Karpas-422 (cell line): Measurements from ENCODE around the gene MMAB. TPM values are rescaled to one million over a fixed set of nuclear protein-coding genes. Genes with fewer than 3 reads are reported as not detected.

ENCODE experiments used
- DNase-seq: peaks from one replicate; pipeline ENCODE4 v3.0.0-alpha.2; 2015
- H2AFZ ChIP-seq: fragments of 200-600 bp; sonication (generic); 2 replicates; pipeline ENCODE4 v1.6.1; 2014; ENCODE audit warnings: antibody characterized with exemption, low read length, mixed read lengths
- H3K27ac ChIP-seq: fragments of 200-600 bp; sonication (generic); 2 replicates; pipeline ENCODE4 v1.5.1; 2014; ENCODE audit warnings: mild to moderate bottlenecking, low read length, moderate library complexity
- H3K27me3 ChIP-seq: fragments of 200-600 bp; sonication (generic); 2 replicates; pipeline ENCODE4 v1.6.1; 2014; ENCODE audit warnings: low read length, mixed read lengths
- H3K36me3 ChIP-seq: fragments of 200-600 bp; sonication (generic); 2 replicates; pipeline ENCODE4 v1.6.1; 2014; ENCODE audit warnings: low read length, mixed read lengths; ENCODE audit not compliant: insufficient read depth
- H3K4me1 ChIP-seq: fragments of 200-600 bp; sonication (generic); 2 replicates; pipeline ENCODE4 v1.6.1; 2014; ENCODE audit warnings: mild to moderate bottlenecking, low read length, mixed read lengths
- H3K4me2 ChIP-seq: fragments of 200-600 bp; sonication (generic); 2 replicates; pipeline ENCODE4 v1.6.1; 2014; ENCODE audit warnings: low read length, low read depth, mild to moderate bottlenecking; ENCODE audit not compliant: poor library complexity, severe bottlenecking
- H3K4me3 ChIP-seq: fragments of 200-600 bp; sonication (generic); 2 replicates; pipeline ENCODE4 v1.5.1; 2014; ENCODE audit warnings: mild to moderate bottlenecking, antibody characterized with exemption, low read length, mixed read lengths
- H3K79me2 ChIP-seq: fragments of 200-600 bp; sonication (generic); 2 replicates; pipeline ENCODE4 v1.6.1; 2014; ENCODE audit warnings: mild to moderate bottlenecking, low read length, mixed read lengths
- H3K9ac ChIP-seq: fragments of 200-600 bp; sonication (generic); 2 replicates; pipeline ENCODE4 v1.6.0; 2014; ENCODE audit warnings: low read length
- H3K9me2 ChIP-seq: fragments of 200-600 bp; sonication (generic), shearing (Covaris generic); replicated peaks from 2 replicates; pipeline ENCODE4 v1.6.0; 2014; ENCODE audit warnings: mild to moderate bottlenecking, low read length, moderate library complexity; ENCODE audit not compliant: insufficient read depth
- H3K9me3 ChIP-seq: fragments of 300-700, 200-600 bp; sonication (generic); 2 replicates; pipeline ENCODE4 v1.6.1; 2014; ENCODE audit warnings: low read length, mixed read lengths
- H4K20me1 ChIP-seq: fragments of 200-600 bp; sonication (generic); 2 replicates; pipeline ENCODE4 v1.6.1; 2014; ENCODE audit warnings: mild to moderate bottlenecking, antibody characterized with exemption, low read length, low read depth; ENCODE audit not compliant: insufficient read depth
- total RNA-seq: library from RNA; depleted of rRNA; stranded (reverse); fragments of >200 nt; shearing (Covaris generic); gene quantifications from 2 replicates; pipeline ENCODE4 v1.2.3, GENCODE V29; 2014; ENCODE audit warnings: low replicate concordance

The MMAB gene
- total RNA-seq, 1 experiment from 2014 or later = 33.5 TPM

DNA sequence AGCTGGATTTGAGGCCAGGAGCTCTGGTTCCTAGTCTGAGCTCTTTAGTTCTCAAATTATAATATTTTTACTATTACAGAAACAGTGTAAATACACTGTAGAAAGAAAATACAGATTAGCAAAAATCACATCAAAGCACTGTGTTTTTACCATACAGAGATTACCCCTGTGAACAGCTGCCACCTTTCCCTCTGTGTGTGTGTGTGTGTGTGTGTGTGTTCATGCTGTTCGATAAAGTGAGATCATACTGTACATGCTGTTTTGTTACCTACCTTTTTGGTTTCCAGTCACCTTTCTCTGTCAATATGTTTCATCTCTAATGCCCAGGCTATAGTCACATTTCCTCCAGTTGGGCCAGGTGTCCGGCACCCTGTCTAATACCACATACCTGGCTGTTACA is 27.2 kb upstream of the MMAB start:
- no peak for DNase-seq
- Histone ChIP-seq H3K4me1 (no peaks in the 10 kb centered on the region), H3K4me2 (no peak overlapping the region), H3K27me3 (no peaks in the 10 kb centered on the region), H2AFZ (no peak overlapping the region), H4K20me1 (no peaks in the 10 kb centered on the region), H3K9ac (no peak overlapping the region), H3K4me3 (no peak overlapping the region), H3K9me2 (no peaks in the 10 kb centered on the region), H3K36me3 (no peaks in the 10 kb centered on the region), H3K79me2 (no peaks in the 10 kb centered on the region), H3K27ac (no peak overlapping the region), H3K9me3 (no peaks in the 10 kb centered on the region)

DNA sequence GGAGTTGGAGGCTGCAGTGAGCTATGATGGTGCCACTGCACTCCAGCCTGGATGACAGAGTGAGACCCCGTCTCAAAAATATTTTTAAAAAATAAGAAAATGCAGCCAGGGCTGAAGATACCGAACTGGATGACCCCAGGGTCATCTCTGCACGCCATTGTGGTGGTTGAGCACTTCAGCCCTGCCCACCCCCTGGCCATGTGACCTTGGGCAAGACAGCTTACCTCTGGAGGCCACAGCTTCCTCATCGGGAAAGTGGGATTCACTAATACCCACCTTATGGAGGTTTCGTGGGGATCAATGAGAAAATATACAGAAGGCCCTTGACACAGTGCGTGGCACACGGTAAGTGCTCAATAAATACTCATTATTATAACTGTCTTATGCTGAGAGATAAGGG is 25.8 kb upstream of the MMAB start:
- H3K4me2 ChIP-seq = no peak overlapping the region
- H3K27ac ChIP-seq = no peak overlapping the region

DNA sequence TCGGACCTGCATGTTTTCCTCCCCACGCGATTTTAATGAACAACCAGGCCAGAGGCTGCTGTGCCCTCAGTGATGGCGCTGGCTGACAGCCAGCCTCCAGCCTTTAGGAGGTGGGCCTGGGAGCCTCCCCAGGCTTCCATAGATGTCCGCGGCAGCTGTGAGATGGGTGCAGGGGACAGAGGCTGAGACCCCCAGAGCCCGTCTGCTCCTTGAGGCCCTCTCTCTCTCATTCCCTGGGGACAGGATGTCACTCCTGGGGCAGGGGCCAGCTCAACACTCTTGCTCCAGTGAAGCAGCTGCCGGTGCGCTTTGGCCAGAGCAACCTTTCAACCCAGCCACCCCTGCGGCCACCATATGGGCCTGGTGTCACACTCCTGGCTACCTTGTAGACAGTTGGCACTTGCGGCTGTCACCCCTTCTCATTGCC is 25.1 kb upstream of the MMAB start:
- Histone ChIP-seq H3K4me2 (no peak overlapping the region), H2AFZ (no peak overlapping the region), H3K9ac (no peak overlapping the region)

More for the DNA sequence above, 25.8 kb upstream of the MMAB start:
- no peak overlapping the region for H3K4me3 ChIP-seq
- no peaks in the 10 kb centered on the region for H3K4me1 ChIP-seq
- no peaks in the 10 kb centered on the region for H3K27me3 ChIP-seq
- H2AFZ ChIP-seq = no peak overlapping the region
- no peak overlapping the region for H3K9ac ChIP-seq
- no peaks in the 10 kb centered on the region for H4K20me1 ChIP-seq
- no peak for DNase-seq
- H3K79me2 ChIP-seq = no peaks in the 10 kb centered on the region
- H3K9me2 ChIP-seq = no peaks in the 10 kb centered on the region
- no peaks in the 10 kb centered on the region for H3K36me3 ChIP-seq
- no peaks in the 10 kb centered on the region for H3K9me3 ChIP-seq

DNA sequence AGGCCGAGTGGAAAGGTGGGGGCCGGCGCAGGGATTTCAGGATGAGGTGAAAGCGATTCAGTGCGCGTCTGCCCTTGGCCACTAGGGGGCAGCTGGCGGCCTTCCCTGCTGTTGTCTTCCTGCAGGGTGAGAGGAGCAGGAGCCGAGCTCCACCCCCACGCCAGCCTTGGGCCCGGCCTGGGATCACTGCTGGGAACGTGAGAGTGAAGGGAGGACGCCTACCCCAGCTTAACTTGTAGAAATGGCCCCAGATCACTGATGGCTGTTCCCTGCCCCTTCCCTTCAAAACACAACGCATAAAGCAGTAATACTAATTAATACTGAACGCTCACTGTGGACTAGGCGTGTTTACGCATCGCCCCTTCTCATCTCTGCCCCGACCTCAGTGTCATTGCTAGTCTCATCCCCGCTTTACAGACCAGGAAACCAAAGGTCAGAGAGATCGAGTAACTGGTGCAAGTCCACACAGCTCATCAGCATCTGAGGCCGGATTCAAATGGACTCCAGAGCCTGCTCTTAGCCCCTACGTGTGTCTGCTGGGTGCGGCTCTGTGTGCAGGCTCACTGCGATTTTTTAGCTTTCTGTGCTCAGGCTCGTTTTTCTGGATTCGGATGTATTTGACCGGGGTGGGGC is 24.6 kb upstream of the MMAB start:
- H3K4me3 ChIP-seq = no peak overlapping the region
- no peak overlapping the region for H3K9ac ChIP-seq
- H3K9me2 ChIP-seq = no peaks in the 10 kb centered on the region
- H3K4me1 ChIP-seq = no peaks in the 10 kb centered on the region
- H2AFZ ChIP-seq = no peak overlapping the region
- H3K36me3 ChIP-seq = no peaks in the 10 kb centered on the region
- no peak overlapping the region for H3K4me2 ChIP-seq
- DNase-seq = peak; percentile 85
- no peaks in the 10 kb centered on the region for H3K27me3 ChIP-seq
- H3K27ac ChIP-seq = no peak overlapping the region
- no peaks in the 10 kb centered on the region for H3K9me3 ChIP-seq
- H3K79me2 ChIP-seq = no peaks in the 10 kb centered on the region
- H4K20me1 ChIP-seq = no peaks in the 10 kb centered on the region

More for the DNA sequence above, 25.1 kb upstream of the MMAB start:
- no peak for DNase-seq
- H3K27ac ChIP-seq = no peak overlapping the region
- no peaks in the 10 kb centered on the region for H4K20me1 ChIP-seq
- no peak overlapping the region for H3K4me3 ChIP-seq
- no peaks in the 10 kb centered on the region for H3K79me2 ChIP-seq
- H3K27me3 ChIP-seq = no peaks in the 10 kb centered on the region
- no peaks in the 10 kb centered on the region for H3K9me3 ChIP-seq
- H3K4me1 ChIP-seq = no peaks in the 10 kb centered on the region
- H3K36me3 ChIP-seq = no peaks in the 10 kb centered on the region
- no peaks in the 10 kb centered on the region for H3K9me2 ChIP-seq

DNA sequence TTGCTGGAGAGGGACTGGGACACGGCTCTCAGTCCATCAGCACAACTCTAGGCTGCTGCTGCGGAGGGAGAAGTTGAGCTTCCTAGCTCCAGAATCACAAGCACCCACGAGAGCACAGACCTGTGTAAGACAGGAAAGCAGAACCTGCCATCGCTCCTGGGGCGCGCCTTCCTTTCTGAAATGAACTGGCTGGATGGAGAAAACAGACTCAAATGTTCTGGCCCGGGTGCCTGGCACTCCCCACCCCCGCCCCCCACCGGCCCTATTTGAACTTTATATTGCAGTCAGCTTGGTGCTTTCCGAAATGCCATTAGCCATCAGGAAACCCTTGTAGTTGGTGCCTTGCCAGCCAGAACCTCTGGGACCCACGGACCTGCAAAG is 24.1 kb upstream of the MMAB start:
- no peaks in the 10 kb centered on the region for H4K20me1 ChIP-seq
- H3K79me2 ChIP-seq = no peaks in the 10 kb centered on the region
- no peak for DNase-seq
- no peak overlapping the region for H3K9ac ChIP-seq
- no peak overlapping the region for H3K4me3 ChIP-seq
- H3K4me2 ChIP-seq = no peak overlapping the region
- no peaks in the 10 kb centered on the region for H3K4me1 ChIP-seq
- H3K36me3 ChIP-seq = no peaks in the 10 kb centered on the region
- H3K27ac ChIP-seq = no peak overlapping the region
- H3K27me3 ChIP-seq = no peaks in the 10 kb centered on the region
- H2AFZ ChIP-seq = no peak overlapping the region
- no peaks in the 10 kb centered on the region for H3K9me2 ChIP-seq
- H3K9me3 ChIP-seq = no peaks in the 10 kb centered on the region

DNA sequence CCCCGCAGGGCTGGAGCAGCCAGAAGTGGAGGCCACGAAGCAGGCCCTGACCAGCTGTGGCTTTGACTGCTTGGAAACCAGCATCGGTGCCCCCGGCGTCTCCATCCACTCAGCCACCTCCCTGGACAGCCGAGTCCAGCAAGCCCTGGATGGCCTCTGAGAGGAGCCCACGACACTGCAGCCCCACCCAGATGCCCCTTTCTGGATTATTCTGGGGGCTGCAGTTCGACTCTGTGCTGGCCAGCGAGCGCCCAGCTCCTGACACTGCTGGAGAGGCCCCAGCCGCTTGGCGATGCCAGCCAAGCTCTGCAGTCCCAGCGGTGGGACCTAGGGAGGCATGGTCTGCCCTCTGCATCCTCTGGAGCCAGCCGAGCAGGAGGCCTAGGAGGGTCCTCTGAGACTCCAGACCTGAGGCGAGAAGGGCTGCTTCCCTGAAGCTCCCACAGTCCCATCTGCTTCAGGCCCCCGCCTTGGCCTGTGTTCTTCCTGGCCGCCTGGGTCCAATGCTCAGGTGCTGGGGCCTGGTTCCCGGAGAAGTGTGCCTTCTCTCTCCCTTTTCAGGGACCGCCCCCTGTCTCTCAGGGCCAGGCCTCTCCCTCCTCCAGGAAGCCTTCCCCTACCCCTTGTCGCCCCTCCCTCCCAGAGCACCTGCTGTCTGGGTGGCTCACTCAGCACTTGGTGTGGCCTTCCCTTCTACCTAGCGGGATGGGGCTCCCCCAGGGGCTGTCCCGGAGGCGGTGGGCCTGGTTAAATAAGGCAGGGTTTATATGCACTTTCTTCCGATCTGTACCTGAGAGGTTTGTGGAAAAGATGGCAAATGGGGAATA is 23.3 kb upstream of the MMAB start:
- no peak overlapping the region for H3K4me2 ChIP-seq
- no peaks in the 10 kb centered on the region for H4K20me1 ChIP-seq
- DNase-seq = no peak
- no peak overlapping the region for H2AFZ ChIP-seq
- H3K9me3 ChIP-seq = no peaks in the 10 kb centered on the region
- no peaks in the 10 kb centered on the region for H3K27me3 ChIP-seq
- H3K4me3 ChIP-seq = no peak overlapping the region
- H3K36me3 ChIP-seq = no peaks in the 10 kb centered on the region
- no peaks in the 10 kb centered on the region for H3K9me2 ChIP-seq
- H3K27ac ChIP-seq = no peak overlapping the region
- no peak overlapping the region for H3K9ac ChIP-seq
- H3K79me2 ChIP-seq = no peaks in the 10 kb centered on the region
- H3K4me1 ChIP-seq = no peaks in the 10 kb centered on the region

DNA sequence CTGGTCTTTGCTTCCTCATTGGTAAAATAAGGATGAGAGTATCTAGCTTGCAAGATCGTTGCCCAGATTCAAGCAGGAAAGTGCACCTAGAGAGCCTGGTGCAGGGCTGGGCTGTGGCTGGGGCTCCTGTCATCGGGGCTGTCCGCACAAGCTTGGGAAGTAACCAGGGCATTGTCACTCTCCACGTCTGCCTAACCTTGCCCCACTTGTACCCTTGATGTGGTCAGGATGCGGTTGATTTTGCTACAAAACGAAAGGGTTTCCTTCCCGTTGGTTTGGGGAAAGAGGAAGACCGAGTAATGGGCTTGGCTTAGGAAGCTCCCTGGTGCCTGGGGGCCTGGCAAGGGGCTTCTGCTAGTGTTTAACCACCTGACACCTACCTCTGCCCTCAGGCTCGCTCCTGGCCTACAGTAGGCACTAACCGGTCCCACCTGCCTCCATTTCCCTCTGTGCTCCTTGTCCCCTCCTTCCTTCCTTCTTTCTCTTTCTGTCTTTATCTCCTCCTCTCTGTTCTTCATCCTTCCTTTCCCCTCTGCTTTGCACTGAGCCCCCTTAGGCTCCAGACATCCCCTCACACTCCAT is 22.1 kb upstream of the MMAB start:
- Histone ChIP-seq H3K27ac (no peak overlapping the region), H3K79me2 (no peaks in the 10 kb centered on the region), H3K9ac (no peak overlapping the region), H3K4me3 (no peak overlapping the region), H3K36me3 (no peaks in the 10 kb centered on the region), H3K4me1 (no peaks in the 10 kb centered on the region), H3K27me3 (no peaks in the 10 kb centered on the region), H2AFZ (no peak overlapping the region), H4K20me1 (no peaks in the 10 kb centered on the region), H3K9me3 (no peaks in the 10 kb centered on the region), H3K4me2 (no peak overlapping the region), H3K9me2 (no peaks in the 10 kb centered on the region)
- no peak for DNase-seq

DNA sequence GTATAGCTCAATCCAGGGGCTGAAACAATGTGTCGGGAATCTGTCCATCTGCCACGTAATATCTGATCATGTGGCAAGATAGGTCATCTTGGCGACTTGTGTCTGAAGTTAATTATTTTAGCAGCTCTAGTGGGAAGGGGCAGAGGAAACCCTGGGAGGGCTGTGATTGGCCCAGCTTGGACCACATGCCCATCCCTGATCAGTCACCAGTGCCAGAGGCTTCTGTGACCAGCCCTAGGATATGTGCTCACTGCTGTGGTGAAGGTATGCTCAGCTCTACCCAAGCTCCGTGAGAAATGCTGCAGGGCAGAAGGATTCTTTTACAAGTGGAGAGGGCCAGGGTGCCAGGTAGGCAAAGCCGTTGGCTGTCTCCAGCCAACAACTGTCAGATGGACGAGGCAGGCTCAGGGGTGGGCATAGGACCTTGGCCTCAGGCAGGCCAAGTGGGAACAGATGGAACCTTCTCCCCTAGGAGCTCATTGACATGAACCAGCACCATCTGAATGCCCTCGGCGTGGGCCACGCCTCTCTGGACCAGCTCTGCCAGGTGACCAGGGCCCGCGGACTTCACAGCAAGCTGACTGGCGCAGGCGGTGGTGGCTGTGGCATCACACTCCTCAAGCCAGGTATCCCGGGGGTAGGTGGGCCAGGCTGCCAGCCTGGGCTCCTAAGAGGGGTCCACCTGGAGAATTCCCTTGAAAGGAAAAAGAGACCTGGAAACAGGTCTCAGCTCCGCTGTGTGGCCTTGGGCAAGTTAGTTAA is 21.4 kb upstream of the MMAB start:
- no peak overlapping the region for H3K4me3 ChIP-seq
- H3K36me3 ChIP-seq = no peaks in the 10 kb centered on the region
- no peaks in the 10 kb centered on the region for H4K20me1 ChIP-seq
- no peak overlapping the region for H3K4me2 ChIP-seq
- no peaks in the 10 kb centered on the region for H3K79me2 ChIP-seq
- H3K4me1 ChIP-seq = no peaks in the 10 kb centered on the region
- H3K27ac ChIP-seq = no peak overlapping the region
- no peak overlapping the region for H2AFZ ChIP-seq
- no peaks in the 10 kb centered on the region for H3K27me3 ChIP-seq
- no peak overlapping the region for H3K9ac ChIP-seq
- H3K9me2 ChIP-seq = no peaks in the 10 kb centered on the region
- H3K9me3 ChIP-seq = no peaks in the 10 kb centered on the region
- DNase-seq = no peak
